Measurements from ENCODE around the gene RNF11. TPM values are rescaled to one million over a fixed set of nuclear protein-coding genes. Genes with fewer than 3 reads are reported as not detected.

Gene RNF11
- total and polyA plus RNA-seq, 4 experiments from 2014 or later = 37.6 to 50.3 (median 42.1) TPM

DNA sequence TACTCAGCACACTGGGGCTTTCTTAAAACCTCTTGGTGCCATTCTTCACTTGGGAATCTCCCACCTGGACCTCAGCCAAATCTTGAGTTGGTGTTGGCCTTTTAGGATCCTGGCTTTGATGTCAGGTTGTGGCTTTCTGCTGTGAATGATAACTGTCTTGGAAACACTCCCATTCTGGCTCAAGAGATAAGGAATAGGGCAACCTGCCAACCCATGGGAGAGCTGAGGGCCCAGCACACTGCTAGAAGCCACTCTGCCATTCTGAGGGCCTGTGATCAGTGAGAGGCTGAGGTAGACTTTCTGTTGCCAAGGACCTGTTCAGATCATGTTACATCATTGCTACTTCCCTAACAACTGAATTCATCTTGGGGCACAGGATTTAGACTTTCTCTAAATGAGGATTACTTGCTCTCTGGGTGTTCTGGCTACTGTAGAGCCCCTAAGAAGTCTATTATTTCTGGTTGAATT lies 48.4 kb downstream of the RNF11 start:
- Histone ChIP-seq H3K27me3 (ENCODE audit: insufficient read depth, low read length) (no peaks in the 10 kb centered on the region), H3K27ac (ENCODE audit: low read depth, low read length) (no peak overlapping the region), H3K36me3 (ENCODE audit: insufficient read depth, low read length) (no peaks in the 10 kb centered on the region), H3K4me1 (ENCODE audit: insufficient read depth, low read length) (no peaks in the 10 kb centered on the region), H3K9me3 (ENCODE audit: control insufficient read depth in 1 of 2, low read length in 2 of 2) (no peaks in the 10 kb centered on the region), H3K4me3 (ENCODE audit: low read length in 2 of 2) (no peak overlapping the region)
- Mint-ChIP-seq H3K36me3 (peaks cover 0 to 4% of the 10 kb centered on the region in 2 donors), H3K4me3 (no peak overlapping the region), H3K9me3 (no peaks in the 10 kb centered on the region), H3K27me3 (no peaks in the 10 kb centered on the region), H3K4me1 (no peaks in the 10 kb centered on the region), H3K27ac (peak overlapping the region in 1 of 7 donors; percentile 42)
- intact Hi-C loops (cut with micrococcal nuclease) = no loop called here
- DNase-seq = no peak
- CTCF ChIA-PET (ENCODE audit: partially characterized antibody) = no interaction called here
- POLR2A ChIA-PET (ENCODE audit: partially characterized antibody) = no interaction called here

DNA sequence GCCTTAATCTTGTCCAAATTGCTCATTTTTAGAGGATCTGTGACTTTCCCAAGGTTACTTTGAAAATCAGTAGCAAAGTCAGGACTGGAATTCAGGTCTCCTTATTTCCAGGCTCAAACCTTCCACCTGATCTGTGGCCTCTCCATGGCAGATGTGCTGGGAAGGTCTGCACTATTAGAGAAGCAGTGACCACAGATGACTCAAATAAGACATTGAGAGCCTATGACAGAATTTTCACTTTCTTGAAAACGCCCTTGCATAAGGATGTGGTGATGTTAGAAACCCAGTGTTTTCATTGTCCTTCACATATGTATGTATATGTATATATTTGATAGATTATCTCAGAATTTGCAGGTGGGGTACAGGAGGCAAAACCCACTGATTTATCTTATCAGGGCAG lies 49.0 kb downstream of the RNF11 start:
- Mint-ChIP-seq H3K27me3 (no peaks in the 10 kb centered on the region), H3K36me3 (peaks cover 0 to 5% of the 10 kb centered on the region in 2 donors), H3K27ac (no peak overlapping the region), H3K4me3 (no peak overlapping the region), H3K4me1 (no peaks in the 10 kb centered on the region), H3K9me3 (no peaks in the 10 kb centered on the region)
- Histone ChIP-seq H3K36me3 (ENCODE audit: insufficient read depth, low read length) (no peaks in the 10 kb centered on the region), H3K4me1 (ENCODE audit: insufficient read depth, low read length) (no peaks in the 10 kb centered on the region), H3K27me3 (ENCODE audit: insufficient read depth, low read length) (no peaks in the 10 kb centered on the region), H3K4me3 (ENCODE audit: low read length in 2 of 2) (no peak overlapping the region), H3K27ac (ENCODE audit: low read depth, low read length) (no peak overlapping the region), H3K9me3 (ENCODE audit: control insufficient read depth in 1 of 2, low read length in 2 of 2) (no peaks in the 10 kb centered on the region)
- intact Hi-C loops (cut with micrococcal nuclease) = no loop called here
- ChIA-PET CTCF (ENCODE audit: partially characterized antibody) (interaction anchor here (1.4 kb wide), 1 partner anchor 12 kb away, joined by 3 read pairs; no protein-coding TSS in a partner anchor), POLR2A (ENCODE audit: partially characterized antibody) (no interaction called here)
- DNase-seq = no peak

GRCh38 chr1:51287966-51288365 lies 51.9 kb downstream of the RNF11 start:
- no peak overlapping the region for H3K4me3 Mint-ChIP-seq

GRCh38 chr1:51288578-51288977 lies 52.5 kb downstream of the RNF11 start:
- DNase-seq = no peak
- Histone ChIP-seq H3K9me3 (ENCODE audit: control insufficient read depth in 1 of 2, low read length in 2 of 2) (no peaks in the 10 kb centered on the region), H3K4me3 (ENCODE audit: low read length in 2 of 2) (no peak overlapping the region), H3K27ac (ENCODE audit: low read depth, low read length) (no peak overlapping the region), H3K27me3 (ENCODE audit: insufficient read depth, low read length) (no peaks in the 10 kb centered on the region), H3K36me3 (ENCODE audit: insufficient read depth, low read length) (no peaks in the 10 kb centered on the region), H3K4me1 (ENCODE audit: insufficient read depth, low read length) (no peaks in the 10 kb centered on the region)
- no peaks in the 10 kb centered on the region for H3K27me3 Mint-ChIP-seq
- ChIA-PET POLR2A (ENCODE audit: partially characterized antibody) (no interaction called here), CTCF (ENCODE audit: partially characterized antibody) (interaction anchor here (1.5 kb wide), 1 partner anchor 8 kb away, joined by 8 read pairs; no protein-coding TSS in a partner anchor)
- intact Hi-C loops (cut with micrococcal nuclease) = no loop called here
- no peaks in the 10 kb centered on the region for H3K9me3 Mint-ChIP-seq
- H3K4me3 Mint-ChIP-seq = no peak overlapping the region
- no peaks in the 10 kb centered on the region for H3K4me1 Mint-ChIP-seq
- peaks cover 0 to 5% of the 10 kb centered on the region in 2 donors for H3K36me3 Mint-ChIP-seq
- no peak overlapping the region for H3K27ac Mint-ChIP-seq

More at GRCh38 chr1:51287966-51288365, 51.9 kb downstream of the RNF11 start:
- H3K9me3 ChIP-seq (ENCODE audit: control insufficient read depth in 1 of 2, low read length in 2 of 2) = no peaks in the 10 kb centered on the region
- no peaks in the 10 kb centered on the region for H3K4me1 Mint-ChIP-seq
- DNase-seq = no peak
- no peaks in the 10 kb centered on the region for H3K36me3 ChIP-seq (ENCODE audit: insufficient read depth, low read length)
- CTCF ChIA-PET (ENCODE audit: partially characterized antibody) = interaction anchor here (1.5 kb wide), 1 partner anchor 9 kb away, joined by 8 read pairs; no protein-coding TSS in a partner anchor
- no peaks in the 10 kb centered on the region for H3K9me3 Mint-ChIP-seq
- intact Hi-C loops (cut with micrococcal nuclease) = no loop called here
- POLR2A ChIA-PET (ENCODE audit: partially characterized antibody) = no interaction called here
- H3K4me1 ChIP-seq (ENCODE audit: insufficient read depth, low read length) = no peaks in the 10 kb centered on the region
- no peak overlapping the region for H3K4me3 ChIP-seq (ENCODE audit: low read length in 2 of 2)
- no peaks in the 10 kb centered on the region for H3K27me3 ChIP-seq (ENCODE audit: insufficient read depth, low read length)
- H3K27ac ChIP-seq (ENCODE audit: low read depth, low read length) = no peak overlapping the region
- H3K27ac Mint-ChIP-seq = no peak overlapping the region
- H3K27me3 Mint-ChIP-seq = no peaks in the 10 kb centered on the region
- H3K36me3 Mint-ChIP-seq = peaks cover 0 to 5% of the 10 kb centered on the region in 2 donors

GRCh38 chr1:51289676-51290488 lies 53.8 kb downstream of the RNF11 start:
- Histone ChIP-seq H3K9me3 (ENCODE audit: control insufficient read depth in 1 of 2, low read length in 2 of 2) (no peaks in the 10 kb centered on the region), H3K27me3 (ENCODE audit: insufficient read depth, low read length) (no peaks in the 10 kb centered on the region), H3K4me3 (ENCODE audit: low read length in 2 of 2) (no peak overlapping the region), H3K27ac (ENCODE audit: low read depth, low read length) (no peak overlapping the region), H3K36me3 (ENCODE audit: insufficient read depth, low read length) (no peaks in the 10 kb centered on the region), H3K4me1 (ENCODE audit: insufficient read depth, low read length) (no peaks in the 10 kb centered on the region)
- no peaks in the 10 kb centered on the region for H3K27me3 Mint-ChIP-seq
- no peaks in the 10 kb centered on the region for H3K9me3 Mint-ChIP-seq
- H3K36me3 Mint-ChIP-seq = peaks cover 0 to 5% of the 10 kb centered on the region in 2 donors
- peak overlapping the region in 1 of 7 donors; percentile 19 for H3K27ac Mint-ChIP-seq
- ChIA-PET CTCF (ENCODE audit: partially characterized antibody) (interaction anchor here (0.8 kb wide), 1 partner anchor 10 kb away, joined by 3 read pairs; no protein-coding TSS in a partner anchor), POLR2A (ENCODE audit: partially characterized antibody) (no interaction called here)
- H3K4me1 Mint-ChIP-seq = no peaks in the 10 kb centered on the region
- no peak for DNase-seq
- H3K4me3 Mint-ChIP-seq = no peak overlapping the region
- intact Hi-C loops (cut with micrococcal nuclease) = no loop called here

GRCh38 chr1:51290489-51290847 lies 54.4 kb downstream of the RNF11 start:
- Histone ChIP-seq H3K4me3 (ENCODE audit: low read length in 2 of 2) (no peak overlapping the region), H3K4me1 (ENCODE audit: insufficient read depth, low read length) (no peaks in the 10 kb centered on the region), H3K36me3 (ENCODE audit: insufficient read depth, low read length) (no peaks in the 10 kb centered on the region), H3K27me3 (ENCODE audit: insufficient read depth, low read length) (no peaks in the 10 kb centered on the region), H3K27ac (ENCODE audit: low read depth, low read length) (no peak overlapping the region), H3K9me3 (ENCODE audit: control insufficient read depth in 1 of 2, low read length in 2 of 2) (no peaks in the 10 kb centered on the region)
- intact Hi-C loops (cut with micrococcal nuclease) = no loop called here
- Mint-ChIP-seq H3K4me1 (peaks cover 0 to 4% (median 2%) of the 10 kb centered on the region in 4 donors), H3K27ac (no peak overlapping the region), H3K4me3 (no peak overlapping the region), H3K36me3 (peaks cover 0 to 5% of the 10 kb centered on the region in 2 donors), H3K9me3 (no peaks in the 10 kb centered on the region), H3K27me3 (no peaks in the 10 kb centered on the region)
- no peak for DNase-seq
- CTCF ChIA-PET (ENCODE audit: partially characterized antibody) = interaction anchor here (0.6 to 0.8 kb wide), 2 partner anchors 10 to 822 kb away, joined by 3 read pairs; no protein-coding TSS in a partner anchor
- POLR2A ChIA-PET (ENCODE audit: partially characterized antibody) = no interaction called here

GRCh38 chr1:51293898-51294515 lies 57.9 kb downstream of the RNF11 start:
- Mint-ChIP-seq H3K9me3 (no peaks in the 10 kb centered on the region), H3K4me1 (peaks cover 4 to 30% (median 12%) of the 10 kb centered on the region in 4 donors), H3K4me3 (no peak overlapping the region), H3K27ac (peak overlapping the region in 1 of 7 donors; percentile 18), H3K27me3 (no peaks in the 10 kb centered on the region), H3K36me3 (peaks cover 0 to 5% of the 10 kb centered on the region in 2 donors)
- no peak overlapping the region for H3K27ac ChIP-seq (ENCODE audit: low read depth, low read length)
- H3K4me1 ChIP-seq (ENCODE audit: insufficient read depth, low read length) = peaks cover 12% of the 10 kb centered on the region
- DNase-seq = no peak
- H3K9me3 ChIP-seq (ENCODE audit: control insufficient read depth in 1 of 2, low read length in 2 of 2) = no peaks in the 10 kb centered on the region
- no peaks in the 10 kb centered on the region for H3K27me3 ChIP-seq (ENCODE audit: insufficient read depth, low read length)
- intact Hi-C loops (cut with micrococcal nuclease) = no loop called here
- no peak overlapping the region for H3K4me3 ChIP-seq (ENCODE audit: low read length in 2 of 2)
- H3K36me3 ChIP-seq (ENCODE audit: insufficient read depth, low read length) = no peaks in the 10 kb centered on the region
- ChIA-PET CTCF (ENCODE audit: partially characterized antibody) (interaction anchor here (0.9 kb wide), 1 partner anchor 241 kb away, joined by 3 read pairs; no protein-coding TSS in a partner anchor), POLR2A (ENCODE audit: partially characterized antibody) (no interaction called here)
